Hepatic stellate cell (primary cell): ENCODE measurements around the gene DYNC1LI1.

Source experiments
- DNase-seq: peaks from one replicate; pipeline ENCODE4 v3.0.0; 2011; ENCODE audit warnings: low spot score

DYNC1LI1 gene

GRCh38 chr3:32570421-32571191, at the start of gene DYNC1LI1:
Gene DYNC1LI1 (minus strand): TSS chr3:32570858. CDS start chr3:32570770, 88 bp downstream.
- peak; percentile 91 for DNase-seq

- DNase-seq = no peak
These were observed 48.7 kb upstream of the DYNC1LI1 start for GRCh38 chr3:32619395-32619794.

- no peak for DNase-seq
These were observed 45.8 kb upstream of the DYNC1LI1 start for GRCh38 chr3:32616267-32616962.

- DNase-seq = peak; percentile 57
These were observed 44.3 kb upstream of the DYNC1LI1 start for GRCh38 chr3:32614956-32615355.

GRCh38 chr3:32613183-32613582, 42.5 kb upstream of the DYNC1LI1 start:
- DNase-seq = no peak

GRCh38 chr3:32612547-32612946, 41.9 kb upstream of the DYNC1LI1 start:
- no peak for DNase-seq

- DNase-seq = no peak
These were observed 36.9 kb upstream of the DYNC1LI1 start for GRCh38 chr3:32607522-32607921.

GRCh38 chr3:32606960-32607359, 36.3 kb upstream of the DYNC1LI1 start:
- no peak for DNase-seq

- no peak for DNase-seq
These were observed 35.6 kb upstream of the DYNC1LI1 start for GRCh38 chr3:32606277-32606676.

- DNase-seq = no peak
These were observed 32.4 kb upstream of the DYNC1LI1 start for GRCh38 chr3:32603064-32603463.

GRCh38 chr3:32602206-32602605, 31.5 kb upstream of the DYNC1LI1 start:
- DNase-seq = no peak

- DNase-seq = no peak
These were observed 31.1 kb upstream of the DYNC1LI1 start for GRCh38 chr3:32601722-32602121.

GRCh38 chr3:32597656-32598055, 27.0 kb upstream of the DYNC1LI1 start:
- DNase-seq = no peak

- DNase-seq = no peak
These were observed 26.3 kb upstream of the DYNC1LI1 start for GRCh38 chr3:32596909-32597369.

GRCh38 chr3:32596282-32596908, 25.7 kb upstream of the DYNC1LI1 start:
- DNase-seq = no peak

- no peak for DNase-seq
These were observed 24.7 kb upstream of the DYNC1LI1 start for GRCh38 chr3:32595323-32595722.

GRCh38 chr3:32593903-32594525, 23.4 kb upstream of the DYNC1LI1 start:
- DNase-seq = no peak

GRCh38 chr3:32592696-32593353, 22.2 kb upstream of the DYNC1LI1 start:
- DNase-seq = no peak

GRCh38 chr3:32592011-32592410, 21.4 kb upstream of the DYNC1LI1 start:
- DNase-seq = no peak

GRCh38 chr3:32591186-32591585, 20.5 kb upstream of the DYNC1LI1 start:
- no peak for DNase-seq

GRCh38 chr3:32586356-32586755, 15.7 kb upstream of the DYNC1LI1 start:
- no peak for DNase-seq

GRCh38 chr3:32584660-32585059, 14.0 kb upstream of the DYNC1LI1 start:
- no peak for DNase-seq
